Hindlimb muscle (tissue), 1 donor: ENCODE data around the gene CPA5. TPM values are rescaled to one million over a fixed set of nuclear protein-coding genes. Genes with fewer than 3 reads are reported as not detected.

Source experiments
- DNase-seq: peaks from one replicate; pipeline ENCODE4 v3.0.0-alpha.2; 2013
- polyA plus RNA-seq: library from polyadenylated mRNA; unstranded; fragments of 120-200 nt; gene quantifications from one replicate; pipeline ENCODE4 v1.2.1, GENCODE V29; 2013; ENCODE audit not compliant: insufficient read length

CPA5 gene
- polyA plus RNA-seq, 1 donor: 1.0 TPM

DNA sequence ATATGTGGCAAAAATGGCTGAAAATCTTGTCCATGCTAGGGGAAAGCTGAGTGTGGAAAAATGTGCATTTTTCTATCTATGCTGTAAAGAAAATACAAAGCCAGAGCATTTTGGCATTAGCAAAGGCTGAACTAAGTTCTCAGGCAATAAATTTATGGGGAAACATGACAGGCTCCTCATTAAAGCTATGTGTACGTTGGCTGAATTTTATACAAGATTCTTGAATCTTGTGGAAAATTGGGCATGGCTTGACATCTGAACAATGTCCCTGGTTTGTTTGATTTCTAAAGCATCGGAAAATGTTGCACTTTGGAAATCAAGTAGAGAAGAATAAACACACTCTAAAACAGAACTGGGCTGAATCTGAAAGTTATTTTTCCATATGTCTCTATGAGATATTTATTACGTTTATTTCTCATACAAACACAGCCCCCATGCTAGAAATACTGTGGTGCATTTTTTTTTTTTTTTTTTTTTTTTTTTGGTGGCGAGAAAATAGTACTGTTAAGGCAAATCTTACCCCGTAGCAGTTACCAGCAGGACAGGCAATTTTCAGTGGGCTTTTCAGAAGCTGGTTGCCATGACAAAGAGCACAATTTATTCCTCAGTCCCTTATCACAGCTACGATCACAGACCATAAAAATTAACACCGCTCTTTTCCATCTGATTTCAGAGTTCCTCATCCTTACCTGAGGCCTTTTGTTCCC is 52.6 kb downstream of the CPA5 start:
- DNase-seq: peak; percentile 75

DNA sequence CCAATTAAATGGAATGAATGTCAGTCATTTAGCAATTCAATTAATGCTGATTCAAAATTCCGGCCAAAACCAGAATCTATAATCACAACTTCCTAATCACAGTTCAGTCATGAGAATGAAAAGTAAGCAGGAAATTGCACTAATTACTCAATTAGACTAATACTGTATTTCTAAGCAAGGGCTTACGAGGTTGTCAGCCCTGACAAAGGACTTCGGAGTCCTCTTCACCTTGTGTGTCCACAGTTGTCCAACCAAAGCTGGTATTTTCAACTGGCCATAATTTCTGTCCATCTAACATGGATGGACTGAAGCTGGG is 53.1 kb downstream of the CPA5 start:
- no peak for DNase-seq

DNA sequence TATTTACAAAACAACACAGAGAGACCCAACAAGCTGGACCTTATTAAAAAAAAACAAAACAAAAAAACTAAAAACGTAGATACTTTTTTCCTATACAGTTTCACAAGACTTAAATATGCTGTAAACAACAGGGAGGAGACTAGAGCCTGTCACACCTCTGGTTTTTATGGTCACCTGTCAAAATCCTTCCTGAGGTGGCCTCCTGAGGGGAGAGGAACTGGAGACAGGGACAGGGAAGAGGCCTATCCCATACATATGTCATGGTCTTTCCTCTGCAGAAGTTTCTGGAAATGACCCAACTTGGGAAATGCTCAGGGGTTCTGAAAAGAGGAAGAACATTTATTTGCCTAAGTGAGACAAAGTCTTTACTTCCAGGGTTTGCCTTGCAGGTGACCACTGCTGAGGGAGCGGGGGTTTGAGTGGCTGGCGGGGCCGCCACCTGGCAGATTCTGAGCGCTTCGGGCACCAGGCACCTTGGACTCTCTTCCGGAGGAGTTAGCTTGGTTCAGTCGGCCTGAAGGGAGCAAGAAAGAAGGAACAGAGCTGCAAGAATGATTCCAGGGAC is 54.0 kb downstream of the CPA5 start:
- no peak for DNase-seq

GRCh38 chr7:130400120-130400572 is 55.5 kb downstream of the CPA5 start:
- no peak for DNase-seq

DNA sequence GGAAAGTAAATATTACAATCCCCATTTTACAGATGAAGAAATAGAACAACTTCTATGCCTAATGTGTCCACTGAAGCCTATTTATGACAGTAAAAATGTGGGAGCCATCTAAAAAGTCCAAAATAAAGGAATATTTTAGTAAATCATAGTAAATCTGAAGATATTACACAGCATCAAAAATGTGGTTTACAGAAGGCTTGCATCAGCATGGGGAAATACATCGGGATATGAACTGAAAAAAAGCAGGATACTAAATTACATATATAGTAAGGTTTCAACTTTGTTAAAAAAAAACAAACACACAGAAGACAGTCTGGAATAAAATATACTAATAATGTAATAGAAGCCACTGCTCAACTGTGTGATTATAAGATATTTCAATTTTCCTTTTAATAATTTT is 56.5 kb downstream of the CPA5 start:
- no peak for DNase-seq

DNA sequence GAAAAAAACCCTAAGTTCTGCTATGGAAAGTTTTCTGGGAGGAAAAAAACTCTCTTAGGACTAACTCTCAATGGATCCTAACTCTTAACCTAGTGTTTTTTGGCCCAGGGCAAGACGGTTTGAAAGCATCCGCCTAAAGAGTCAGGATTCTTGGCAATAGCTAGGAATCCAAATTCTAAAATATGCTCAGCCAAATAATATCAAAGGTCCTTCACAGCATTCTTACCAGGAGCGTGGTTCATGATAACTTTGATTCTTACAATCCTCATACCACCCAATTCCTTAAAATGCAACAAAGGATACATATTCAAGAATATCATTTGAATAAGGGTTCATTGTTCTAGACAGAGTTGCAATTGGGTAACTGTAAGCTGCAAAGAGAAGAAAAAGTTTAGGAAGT is 57.0 kb downstream of the CPA5 start:
- no peak for DNase-seq

DNA sequence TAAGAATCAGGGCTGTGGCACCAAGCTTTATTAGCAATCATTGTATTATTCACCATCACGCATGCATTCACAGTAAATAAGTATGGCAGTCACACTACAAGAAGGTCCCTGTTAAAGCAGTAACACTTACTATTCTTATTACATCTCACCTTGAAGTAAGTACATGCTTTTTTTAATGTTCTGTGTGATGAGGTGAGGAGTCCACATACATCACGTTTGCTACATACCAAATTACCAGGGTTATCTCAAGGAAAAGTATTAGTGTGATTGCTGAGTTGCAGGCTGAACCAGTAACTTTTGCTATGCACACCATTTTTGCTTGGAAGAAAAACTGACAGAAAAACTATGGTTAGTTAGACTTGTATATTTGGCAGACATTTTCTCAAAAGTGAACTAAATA is 60.4 kb downstream of the CPA5 start:
- no peak for DNase-seq

DNA sequence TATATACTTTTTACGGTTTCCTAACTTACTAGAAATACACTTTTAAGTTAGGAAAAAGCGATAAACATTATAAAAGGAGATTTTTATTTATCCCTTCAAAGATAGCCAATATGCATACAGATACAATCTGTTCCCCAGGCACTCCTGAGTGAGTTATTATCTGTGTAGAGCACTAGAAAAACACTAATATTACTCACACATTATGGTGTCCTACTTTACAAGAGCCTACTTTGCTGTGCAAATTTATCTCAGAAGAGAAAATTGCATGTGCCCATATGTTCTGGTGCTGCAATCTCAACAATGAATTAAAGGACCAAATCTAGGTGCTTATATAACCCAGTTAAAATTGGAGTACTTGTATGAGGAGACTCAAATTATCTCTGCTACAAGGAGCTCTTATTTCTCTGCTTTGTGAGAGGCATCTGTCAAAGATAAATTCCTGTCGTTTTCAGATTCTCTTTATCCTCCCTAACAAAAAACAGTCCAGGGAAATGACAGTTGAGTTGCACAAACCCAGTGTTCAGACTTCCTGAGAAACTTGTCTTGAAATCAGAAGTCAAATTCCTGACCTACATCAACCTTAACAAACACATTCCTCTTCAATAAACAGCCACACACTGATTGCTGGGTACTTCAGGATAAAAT is 64.6 kb downstream of the CPA5 start:
- DNase-seq: no peak

DNA sequence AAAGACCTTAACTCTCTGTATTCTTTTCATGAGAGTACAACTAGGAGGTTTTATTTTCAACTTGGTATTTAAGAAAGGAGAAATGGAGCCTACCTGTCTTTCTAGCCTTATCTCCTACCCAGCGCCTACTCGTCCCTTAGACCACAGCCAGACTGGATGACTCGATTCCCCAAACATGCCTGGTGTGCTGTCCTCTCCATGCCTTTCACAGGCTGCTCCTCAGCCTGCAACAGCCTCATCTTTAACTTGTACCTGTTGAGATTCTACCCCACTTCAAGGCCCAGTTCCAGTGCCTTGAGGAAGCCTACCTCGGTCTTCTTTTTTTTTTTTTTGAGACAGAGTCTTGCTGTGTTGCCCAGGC is 65.1 kb downstream of the CPA5 start:
- DNase-seq: no peak

- DNase-seq: no peak
Measured at GRCh38 chr7:130410868-130411541, 66.4 kb downstream of the CPA5 start.

DNA sequence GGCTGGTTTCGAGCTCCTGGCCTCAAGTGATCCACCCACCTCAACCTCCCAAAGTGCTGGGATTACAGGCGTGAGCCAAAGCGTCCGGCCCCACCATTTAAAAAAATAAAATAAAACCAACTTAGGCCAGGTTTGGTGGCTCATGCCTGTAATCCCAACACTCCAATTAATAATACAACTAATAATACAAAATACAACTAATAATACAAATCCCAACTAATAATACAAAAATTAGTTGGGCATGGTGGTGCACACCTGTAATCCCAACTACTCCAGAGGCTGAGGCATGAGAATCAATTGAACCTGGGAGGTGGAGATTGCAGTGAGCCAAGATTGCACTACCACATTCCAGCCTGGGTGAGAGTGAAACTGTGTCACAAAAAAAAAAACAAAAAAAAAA is 68.6 kb downstream of the CPA5 start:
- no peak for DNase-seq

GRCh38 chr7:130415006-130415405 is 70.4 kb downstream of the CPA5 start:
- no peak for DNase-seq

DNA sequence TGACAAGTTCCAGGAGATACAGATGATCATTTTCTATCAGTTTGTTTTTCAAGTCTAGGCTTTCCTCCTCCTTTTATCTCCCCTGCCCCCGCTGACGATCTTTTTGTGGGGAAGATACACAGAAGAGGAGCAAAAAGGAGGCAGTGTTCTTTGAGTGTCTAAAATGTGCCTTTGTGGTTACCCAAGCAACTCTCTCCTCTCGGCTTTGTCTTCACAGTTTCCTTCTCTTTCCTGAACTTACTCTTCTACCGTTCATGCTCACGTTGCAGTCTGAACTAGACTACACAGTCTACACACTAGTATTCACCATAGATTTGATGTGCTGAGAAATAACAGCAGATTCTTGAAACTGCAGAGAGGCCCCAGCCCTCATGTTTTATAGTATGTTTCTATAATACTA is 72.6 kb downstream of the CPA5 start:
- no peak for DNase-seq

- no peak for DNase-seq
Measured at GRCh38 chr7:130418306-130418705, 73.7 kb downstream of the CPA5 start.

Other genes with a start within 250 kb of the CPA5 start
- gene TMEM209, start 139.4 kb upstream of the CPA5 start, polyA plus RNA-seq: 11.3 TPM
- gene SSMEM1, start 137.0 kb upstream of the CPA5 start, polyA plus RNA-seq: not detected
- gene CPA2, start 78.0 kb upstream of the CPA5 start, polyA plus RNA-seq: 0.28 TPM
- 1.9 TPM for gene CPA4, start 51.7 kb upstream of the CPA5 start, polyA plus RNA-seq
- gene CPA1, start 35.7 kb downstream of the CPA5 start, polyA plus RNA-seq: 6.4 TPM
- 16.6 TPM for gene CEP41, start 96.2 kb downstream of the CPA5 start, polyA plus RNA-seq
- gene MEST, start 147.3 kb downstream of the CPA5 start, polyA plus RNA-seq: 724 TPM